Mesendoderm (in vitro differentiated cells): ENCODE data around the gene CFAP20DC.

Experiments
- DNase-seq: peaks from one replicate; pipeline ENCODE4 v3.0.0; 2013
- H2AK5ac ChIP-seq: 2 replicates; pipeline ENCODE4 v1.6.1; 2013; ENCODE audit warnings: low read length, inconsistent platforms
- H2BK120ac ChIP-seq: 2 replicates; pipeline ENCODE4 v1.6.1; 2013; ENCODE audit warnings: low read depth, mild to moderate bottlenecking, low read length, moderate library complexity, mixed read lengths
- H2BK15ac ChIP-seq: replicated peaks from 2 replicates; pipeline ENCODE4 v1.6.1; 2013; ENCODE audit warnings: low read depth, mild to moderate bottlenecking, moderate library complexity
- H2BK5ac ChIP-seq: 2 replicates; pipeline ENCODE4 v1.6.1; 2013; ENCODE audit warnings: low read length, inconsistent platforms
- H3K18ac ChIP-seq: 2 replicates; pipeline ENCODE4 v1.6.1; 2013; ENCODE audit warnings: mild to moderate bottlenecking, low read length, mixed read lengths
- H3K23ac ChIP-seq: one replicate; pipeline ENCODE4 v1.6.1; 2013; ENCODE audit warnings: low read length
- H3K27ac ChIP-seq: 2 replicates; pipeline ENCODE4 v1.5.1; 2013; ENCODE audit warnings: low read depth, mild to moderate bottlenecking, inconsistent platforms, low read length, moderate library complexity
- H3K27me3 ChIP-seq: 2 replicates; pipeline ENCODE4 v1.6.1; 2013; ENCODE audit warnings: low read length, control low read depth, mild to moderate bottlenecking, inconsistent platforms; ENCODE audit not compliant: insufficient read depth, poor library complexity
- H3K36me3 ChIP-seq: 2 replicates; pipeline ENCODE4 v1.6.1; 2013; ENCODE audit warnings: low read length, inconsistent platforms; ENCODE audit not compliant: control insufficient read depth, insufficient read depth
- H3K4ac ChIP-seq: one replicate; pipeline ENCODE4 v1.6.1; 2013; ENCODE audit warnings: low read depth, mild to moderate bottlenecking, low read length, moderate library complexity
- H3K4me1 ChIP-seq: 2 replicates; pipeline ENCODE4 v1.6.1; 2013; ENCODE audit warnings: low read depth, low read length, inconsistent platforms; ENCODE audit not compliant: control insufficient read depth
- H3K4me2 ChIP-seq: 2 replicates; pipeline ENCODE4 v1.6.1; 2013; ENCODE audit warnings: low read length
- H3K4me3 ChIP-seq: 2 replicates; pipeline ENCODE4 v1.5.1; 2013; ENCODE audit warnings: mild to moderate bottlenecking, low read length
- H3K56ac ChIP-seq: one replicate; pipeline ENCODE4 v1.6.1; 2013; ENCODE audit warnings: low read length
- H3K79me1 ChIP-seq: 2 replicates; pipeline ENCODE4 v1.6.1; 2013; ENCODE audit warnings: low read length, inconsistent platforms
- H3K79me2 ChIP-seq: 2 replicates; pipeline ENCODE4 v1.6.1; 2013; ENCODE audit warnings: mild to moderate bottlenecking, low read length; ENCODE audit not compliant: control insufficient read depth, insufficient read depth
- H3K9ac ChIP-seq: 2 replicates; pipeline ENCODE4 v1.6.1; 2013; ENCODE audit warnings: low read length, inconsistent platforms
- H4K5ac ChIP-seq: one replicate; pipeline ENCODE4 v1.6.1; 2013; ENCODE audit warnings: low read length
- H4K8ac ChIP-seq: one replicate; pipeline ENCODE4 v1.6.1; 2013; ENCODE audit warnings: low read depth, mild to moderate bottlenecking, control low read depth, low read length, moderate library complexity
- WGBS: extraction: QIAGEN DNeasy Blood & Tissue Kit; methylation state at CpG from one replicate; pipeline ENCODE4 v1.1.7; 2013; ENCODE audit warnings: low lambda C conversion rate, missing lambda C conversion rate; ENCODE audit not compliant: insufficient coverage; ENCODE audit errors: extremely low coverage; 5-methylcytosine and 5-hydroxymethylcytosine counted together

CFAP20DC gene

DNA sequence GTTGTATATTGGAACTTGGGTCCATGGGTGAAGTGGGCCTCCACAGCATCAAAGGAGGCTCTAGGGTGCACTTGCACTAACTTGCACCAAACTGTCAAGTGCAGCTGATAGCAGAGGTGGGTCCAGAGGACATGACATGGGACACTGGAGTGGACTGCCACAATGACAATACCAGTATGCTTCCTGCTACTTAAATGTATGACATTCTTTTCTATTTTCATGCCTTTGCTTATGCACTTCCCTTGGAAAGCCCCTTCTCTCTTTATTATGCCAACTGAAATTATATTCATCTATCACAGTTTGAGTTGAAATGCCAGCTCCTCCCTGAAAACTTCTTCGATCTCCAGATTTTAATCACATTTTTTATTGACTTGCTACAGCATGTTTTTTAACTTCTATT is 101.8 kb downstream of the CFAP20DC start:
- H3K27me3 ChIP-seq: no peaks in the 10 kb centered on the region
- H2AK5ac ChIP-seq: no peak overlapping the region
- H3K9ac ChIP-seq: no peak overlapping the region
- H3K27ac ChIP-seq: no peak overlapping the region
- no peak overlapping the region for H2BK15ac ChIP-seq
- no peaks in the 10 kb centered on the region for H3K79me1 ChIP-seq
- H3K56ac ChIP-seq: no peak overlapping the region
- H4K5ac ChIP-seq: no peak overlapping the region
- no peak overlapping the region for H3K18ac ChIP-seq
- H3K36me3 ChIP-seq: no peaks in the 10 kb centered on the region
- H3K4ac ChIP-seq: no peak overlapping the region
- no peaks in the 10 kb centered on the region for H3K4me1 ChIP-seq
- no peak overlapping the region for H3K23ac ChIP-seq
- no peak overlapping the region for H2BK5ac ChIP-seq
- H4K8ac ChIP-seq: no peak overlapping the region
- no CpG with 5 or more reads among the region's 1 CpG for WGBS
- H3K4me2 ChIP-seq: no peak overlapping the region
- H2BK120ac ChIP-seq: no peak overlapping the region
- H3K79me2 ChIP-seq: no peaks in the 10 kb centered on the region
- DNase-seq: no peak
- H3K4me3 ChIP-seq: no peak overlapping the region

- H2AK5ac ChIP-seq: no peak overlapping the region
- H3K4me3 ChIP-seq: no peak overlapping the region
- H4K5ac ChIP-seq: no peak overlapping the region
- H3K23ac ChIP-seq: no peak overlapping the region
- no peak overlapping the region for H3K9ac ChIP-seq
- no peak overlapping the region for H2BK15ac ChIP-seq
- H3K36me3 ChIP-seq: no peaks in the 10 kb centered on the region
- H3K27me3 ChIP-seq: no peaks in the 10 kb centered on the region
- H3K79me2 ChIP-seq: no peaks in the 10 kb centered on the region
- H4K8ac ChIP-seq: no peak overlapping the region
- H3K27ac ChIP-seq: no peak overlapping the region
- H2BK5ac ChIP-seq: no peak overlapping the region
- no peak for DNase-seq
- no peaks in the 10 kb centered on the region for H3K79me1 ChIP-seq
- no peaks in the 10 kb centered on the region for H3K4me1 ChIP-seq
- H2BK120ac ChIP-seq: no peak overlapping the region
- H3K18ac ChIP-seq: no peak overlapping the region
- no peak overlapping the region for H3K4me2 ChIP-seq
- no CpG with 5 or more reads among the region's 2 CpGs for WGBS
- H3K56ac ChIP-seq: no peak overlapping the region
- no peak overlapping the region for H3K4ac ChIP-seq
Observed at GRCh38 chr3:58946875-58947274, 103.0 kb downstream of the CFAP20DC start.

DNA sequence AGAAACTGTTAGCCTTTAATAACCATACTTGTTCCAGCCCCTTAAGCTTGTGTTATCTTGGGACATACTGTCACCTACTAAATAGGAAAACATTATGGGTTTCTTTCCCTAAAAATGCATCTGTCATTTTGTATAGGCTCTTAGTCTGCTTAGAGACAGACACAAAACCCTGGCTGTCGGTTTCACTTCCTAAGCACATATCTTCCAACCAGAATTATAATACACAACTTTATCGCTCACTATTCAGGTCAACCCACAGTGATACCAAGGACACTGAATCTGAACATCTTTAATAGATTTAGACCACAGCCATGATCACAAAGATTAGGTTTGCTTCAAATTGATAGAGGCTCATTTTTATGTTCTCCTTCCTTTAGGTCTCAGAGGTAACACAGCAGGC is 111.8 kb downstream of the CFAP20DC start:
- H3K27ac ChIP-seq: no peak overlapping the region
- H3K27me3 ChIP-seq: no peaks in the 10 kb centered on the region
- no peaks in the 10 kb centered on the region for H3K79me2 ChIP-seq
- H4K8ac ChIP-seq: no peak overlapping the region
- no peak overlapping the region for H3K23ac ChIP-seq
- no peak overlapping the region for H2BK5ac ChIP-seq
- H3K4me1 ChIP-seq: no peaks in the 10 kb centered on the region
- no peaks in the 10 kb centered on the region for H3K36me3 ChIP-seq
- no CpG with 5 or more reads among the region's 2 CpGs for WGBS
- H3K4ac ChIP-seq: no peak overlapping the region
- no peak overlapping the region for H2BK120ac ChIP-seq
- H3K4me3 ChIP-seq: no peak overlapping the region
- no peak for DNase-seq
- no peak overlapping the region for H3K9ac ChIP-seq
- H2BK15ac ChIP-seq: no peak overlapping the region
- H3K4me2 ChIP-seq: no peak overlapping the region
- no peaks in the 10 kb centered on the region for H3K79me1 ChIP-seq
- no peak overlapping the region for H2AK5ac ChIP-seq
- no peak overlapping the region for H3K18ac ChIP-seq
- H3K56ac ChIP-seq: no peak overlapping the region
- H4K5ac ChIP-seq: no peak overlapping the region

- Histone ChIP-seq H3K4ac (no peak overlapping the region), H3K36me3 (no peaks in the 10 kb centered on the region), H4K5ac (no peak overlapping the region), H2BK120ac (no peak overlapping the region), H3K4me1 (no peaks in the 10 kb centered on the region), H3K4me2 (no peak overlapping the region), H3K27ac (no peak overlapping the region), H3K18ac (no peak overlapping the region), H3K23ac (no peak overlapping the region), H3K79me1 (no peaks in the 10 kb centered on the region), H2AK5ac (no peak overlapping the region), H2BK15ac (no peak overlapping the region), H4K8ac (no peak overlapping the region), H3K56ac (no peak overlapping the region), H3K79me2 (no peaks in the 10 kb centered on the region), H3K4me3 (no peak overlapping the region), H2BK5ac (no peak overlapping the region), H3K9ac (no peak overlapping the region), H3K27me3 (no peaks in the 10 kb centered on the region)
- DNase-seq: no peak
- no CpG with 5 or more reads among the region's 1 CpG for WGBS
Observed at GRCh38 chr3:58924578-58924977, 125.2 kb downstream of the CFAP20DC start.

GRCh38 chr3:58900386-58900785 is 149.4 kb downstream of the CFAP20DC start:
- no peak overlapping the region for H2BK15ac ChIP-seq

GRCh38 chr3:58899953-58900298 is 149.9 kb downstream of the CFAP20DC start:
- H3K79me2 ChIP-seq: no peaks in the 10 kb centered on the region
- H3K4me3 ChIP-seq: no peak overlapping the region
- no peaks in the 10 kb centered on the region for H3K27me3 ChIP-seq
- H3K4me1 ChIP-seq: no peaks in the 10 kb centered on the region
- no peak overlapping the region for H2AK5ac ChIP-seq
- H3K4ac ChIP-seq: no peak overlapping the region
- H3K27ac ChIP-seq: no peak overlapping the region
- H2BK5ac ChIP-seq: no peak overlapping the region
- no peaks in the 10 kb centered on the region for H3K36me3 ChIP-seq
- no peak overlapping the region for H4K5ac ChIP-seq
- H3K23ac ChIP-seq: no peak overlapping the region
- no peak overlapping the region for H3K9ac ChIP-seq
- H3K56ac ChIP-seq: no peak overlapping the region
- DNase-seq: no peak
- no peak overlapping the region for H2BK120ac ChIP-seq
- H3K4me2 ChIP-seq: no peak overlapping the region
- no peak overlapping the region for H3K18ac ChIP-seq
- no peaks in the 10 kb centered on the region for H3K79me1 ChIP-seq
- no peak overlapping the region for H2BK15ac ChIP-seq
- H4K8ac ChIP-seq: no peak overlapping the region
- WGBS: no CpG with 5 or more reads among the region's 2 CpGs

More at GRCh38 chr3:58900386-58900785, 149.4 kb downstream of the CFAP20DC start:
- Histone ChIP-seq H3K27ac (no peak overlapping the region), H4K8ac (no peak overlapping the region), H3K9ac (no peak overlapping the region), H3K4ac (no peak overlapping the region), H3K79me1 (no peaks in the 10 kb centered on the region), H3K4me3 (no peak overlapping the region), H2BK120ac (no peak overlapping the region), H3K4me2 (no peak overlapping the region), H3K23ac (no peak overlapping the region), H3K56ac (no peak overlapping the region), H3K27me3 (no peaks in the 10 kb centered on the region), H3K36me3 (no peaks in the 10 kb centered on the region), H4K5ac (no peak overlapping the region), H2AK5ac (no peak overlapping the region), H2BK5ac (no peak overlapping the region), H3K79me2 (no peaks in the 10 kb centered on the region), H3K18ac (no peak overlapping the region), H3K4me1 (no peaks in the 10 kb centered on the region)
- WGBS: no CpG with 5 or more reads among the region's 1 CpG
- DNase-seq: no peak
